HS-5 (cell line): Measurements from ENCODE around the gene TOGARAM1.
A peak's percentile ranks its signal among the peaks of the same experiment; 100 is the strongest.
"Not testable (repeated sequence)": the region's sequence is repeated elsewhere in the genome, so short reads cannot be mapped to it uniquely, and the experiment has no call there.

Source experiments
- DNase-seq: peaks from one replicate; pipeline ENCODE4 v3.0.0-alpha.2; 2012; ENCODE audit warnings: low read depth

TOGARAM1 gene

DNA sequence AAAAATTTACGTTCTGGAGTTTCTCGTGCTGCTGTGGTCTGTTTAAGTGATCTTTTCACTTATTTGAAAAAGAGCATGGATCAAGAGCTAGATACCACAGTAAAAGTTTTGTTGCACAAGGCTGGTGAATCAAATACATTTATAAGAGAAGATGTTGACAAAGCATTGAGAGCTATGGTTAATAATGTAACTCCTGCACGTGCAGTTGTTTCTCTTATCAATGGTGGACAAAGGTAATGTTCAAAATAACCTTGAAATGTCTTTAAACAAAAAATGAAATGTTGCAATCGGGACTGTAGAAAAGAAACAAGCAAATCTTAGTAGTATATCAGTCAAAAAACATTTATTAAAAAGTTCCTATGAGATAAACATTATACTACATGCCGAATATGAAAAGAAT, 82.6 kb downstream of the TOGARAM1 start:
- DNase-seq: no peak

DNA sequence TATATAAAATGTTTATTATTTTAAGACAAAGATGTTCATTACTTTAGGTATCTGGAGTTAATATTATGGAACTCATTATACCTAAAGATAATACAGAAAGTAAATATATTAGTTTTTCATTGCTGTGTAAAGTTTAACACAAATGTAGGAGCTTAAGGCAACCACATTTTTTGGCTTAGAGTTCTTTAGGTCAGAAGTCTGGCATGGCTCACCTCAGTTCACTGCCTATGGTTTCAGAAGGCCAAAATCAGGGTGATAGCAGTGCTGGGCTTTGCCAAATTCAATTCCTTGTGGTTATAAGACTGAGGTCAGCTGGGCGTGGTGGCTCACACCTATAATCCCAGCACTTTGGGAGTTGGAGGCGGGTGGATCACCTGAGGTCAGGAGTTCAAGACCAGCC, 86.4 kb downstream of the TOGARAM1 start:
- DNase-seq: no peak

DNA sequence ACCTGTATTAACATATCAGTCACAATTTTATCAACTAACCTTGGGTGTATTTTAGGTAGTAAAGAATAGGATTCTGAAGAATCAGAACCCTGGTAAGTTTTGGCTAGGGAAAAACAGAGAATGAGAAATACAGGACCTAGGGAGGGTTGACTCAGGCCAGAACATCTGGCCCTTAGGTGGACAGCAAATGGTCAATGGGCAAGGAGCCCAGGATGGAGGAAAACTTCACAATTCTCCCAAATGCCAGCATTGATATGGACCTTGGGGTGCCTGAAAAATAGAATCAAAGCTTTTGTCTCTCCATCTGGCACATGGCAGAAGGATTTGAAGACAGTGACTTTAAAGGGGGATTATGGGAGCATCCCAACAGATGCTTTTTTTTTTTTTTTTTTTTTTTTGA, 89.2 kb downstream of the TOGARAM1 start:
- no peak for DNase-seq

- no peak for DNase-seq
Measured at GRCh38 chr14:45051896-45052295, 89.9 kb downstream of the TOGARAM1 start.

- no peak for DNase-seq
Measured at GRCh38 chr14:45057349-45057748, 95.4 kb downstream of the TOGARAM1 start.

- DNase-seq: no peak
Measured at GRCh38 chr14:45057881-45058364, 95.9 kb downstream of the TOGARAM1 start.

GRCh38 chr14:45060551-45060950, 98.6 kb downstream of the TOGARAM1 start:
- DNase-seq: no peak

DNA sequence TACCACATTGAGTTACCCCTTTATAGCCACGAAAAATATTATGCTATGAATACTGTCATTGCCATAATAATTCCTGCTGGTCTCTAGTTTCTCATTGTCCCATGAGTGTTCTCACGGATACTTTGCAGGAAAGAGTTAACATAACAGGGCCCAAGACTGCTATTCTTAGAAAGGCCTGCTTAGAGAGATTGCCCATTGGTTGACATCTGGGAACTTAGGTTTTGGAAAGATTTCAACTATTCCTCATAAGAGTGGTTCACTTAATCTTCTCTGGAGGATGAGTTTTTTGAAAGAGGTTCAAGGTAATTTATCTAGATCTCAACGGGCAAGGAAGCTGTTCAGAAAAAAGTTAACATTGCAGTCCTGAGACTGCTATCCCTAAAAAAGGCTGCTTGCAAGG, 103.5 kb downstream of the TOGARAM1 start:
- DNase-seq: no peak

DNA sequence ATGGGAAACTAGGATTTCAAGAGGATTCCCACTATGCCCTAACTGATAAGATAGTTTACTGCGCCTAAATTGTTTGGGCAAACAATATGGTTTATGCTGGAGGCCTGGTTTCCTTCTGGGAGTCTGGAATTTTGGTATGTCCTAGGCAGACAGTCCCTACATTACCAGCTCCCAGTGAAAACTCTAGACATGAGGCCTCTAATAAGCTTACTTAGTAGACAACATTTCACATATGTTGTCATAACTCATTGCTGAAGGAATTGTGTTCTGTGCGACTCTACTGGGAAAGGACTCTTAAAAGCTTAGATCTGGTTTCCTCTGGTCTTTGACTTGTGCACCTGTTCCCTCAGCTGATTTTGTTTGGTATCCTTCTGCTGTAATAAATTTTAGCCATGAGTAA, 104.0 kb downstream of the TOGARAM1 start:
- DNase-seq: no peak

GRCh38 chr14:45066667-45067066, 104.7 kb downstream of the TOGARAM1 start:
- DNase-seq: no peak

DNA sequence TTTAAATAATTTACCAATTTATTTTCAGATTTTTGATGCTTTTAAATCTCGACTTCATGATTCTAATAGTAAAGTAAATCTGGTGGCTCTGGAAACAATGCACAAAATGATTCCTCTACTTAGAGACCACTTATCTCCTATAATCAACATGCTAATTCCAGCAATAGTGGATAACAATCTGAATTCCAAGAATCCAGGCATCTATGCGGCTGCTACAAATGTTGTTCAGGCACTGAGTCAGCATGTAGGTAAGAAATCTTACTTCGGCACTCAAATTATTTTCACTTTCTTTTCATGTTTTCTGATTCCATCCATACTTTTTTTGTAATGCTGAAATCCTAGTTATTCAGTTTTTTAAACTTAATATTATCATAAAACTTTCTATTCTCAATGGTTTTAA, 106.4 kb downstream of the TOGARAM1 start:
- DNase-seq: no peak

DNA sequence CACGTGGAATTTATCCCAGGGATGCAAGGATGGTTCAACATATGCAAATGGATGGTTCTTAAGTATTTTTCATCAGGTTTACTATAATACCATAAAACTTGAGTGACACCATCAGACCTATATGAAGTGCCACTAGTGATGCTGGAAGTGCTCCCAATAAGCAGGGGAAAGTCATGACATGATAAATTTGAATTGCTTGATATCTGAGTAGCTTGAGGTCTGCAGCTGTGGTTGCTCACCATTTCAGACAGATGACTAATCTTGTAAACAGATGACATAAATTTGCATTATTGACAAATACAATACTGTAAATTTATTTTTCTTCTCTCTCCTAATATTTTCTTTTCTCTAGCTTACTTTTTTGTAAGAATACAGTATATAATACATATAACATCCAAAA, 108.2 kb downstream of the TOGARAM1 start:
- DNase-seq: no peak

DNA sequence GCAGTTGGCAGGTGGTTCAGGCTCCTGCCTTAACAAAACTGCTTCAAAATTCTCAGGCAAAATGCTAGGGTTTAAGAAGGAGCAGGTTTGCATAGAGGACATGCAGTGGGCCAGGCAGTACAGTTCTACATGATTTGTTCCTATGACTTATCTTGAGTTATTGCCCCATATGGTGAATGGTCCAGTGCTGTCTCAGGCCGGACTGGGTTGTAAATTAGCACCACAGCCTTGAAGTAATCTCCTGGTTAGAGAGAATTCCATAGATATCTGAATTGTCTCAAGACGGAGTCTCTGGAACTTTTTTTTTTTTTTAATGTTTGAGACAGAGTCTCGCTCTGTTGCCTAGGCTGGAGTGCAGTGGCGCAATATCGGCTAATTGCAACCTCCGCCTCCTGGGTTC, 110.1 kb downstream of the TOGARAM1 start:
- DNase-seq: no peak

DNA sequence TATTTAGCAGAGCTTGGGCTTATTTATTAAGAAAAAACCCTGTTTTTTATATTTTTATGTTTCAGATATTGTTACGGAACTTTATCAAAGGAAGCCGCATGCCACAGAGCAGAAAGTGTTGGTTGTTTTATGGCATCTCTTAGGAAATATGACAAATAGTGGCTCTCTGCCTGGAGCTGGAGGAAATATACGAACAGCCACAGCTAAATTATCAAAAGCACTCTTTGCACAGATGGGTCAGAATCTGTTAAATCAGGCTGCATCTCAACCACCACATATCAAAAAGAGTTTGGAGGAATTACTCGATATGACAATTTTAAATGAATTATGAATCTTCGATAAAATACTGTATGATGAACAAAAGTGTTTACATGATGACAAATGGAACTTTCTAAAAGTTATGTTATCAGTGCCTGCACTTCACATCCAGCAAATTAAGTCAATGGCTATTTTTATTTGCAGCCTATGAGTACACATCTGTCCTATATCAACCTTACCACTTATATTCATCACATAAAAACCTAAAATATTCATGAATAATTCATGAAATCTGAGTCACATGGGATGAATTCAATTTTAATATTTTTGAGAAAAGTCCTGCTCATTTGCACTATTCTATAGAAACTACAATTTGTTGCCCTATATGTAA, 111.4 kb downstream of the TOGARAM1 start:
- DNase-seq: no peak

DNA sequence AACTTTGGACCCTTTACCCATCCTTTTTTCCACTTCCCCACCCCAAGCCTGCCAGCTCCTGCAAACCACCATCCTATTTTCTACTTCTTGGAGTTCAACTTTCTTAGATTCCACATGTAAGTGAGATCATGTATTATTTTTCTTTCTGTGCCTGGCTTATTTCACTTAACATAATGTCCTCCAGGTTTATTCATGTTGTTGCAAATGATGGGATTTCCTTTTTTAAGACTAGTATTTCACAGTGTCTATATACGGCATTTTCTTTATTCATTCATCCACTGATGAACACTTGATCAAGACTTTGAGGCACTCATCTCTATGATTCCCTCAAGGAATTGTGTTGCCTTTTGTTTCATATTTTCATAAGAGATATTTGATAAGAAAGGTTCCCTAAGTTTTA, 116.3 kb downstream of the TOGARAM1 start:
- DNase-seq: no peak

- not testable (repeated sequence) for DNase-seq
Measured at GRCh38 chr14:45080416-45080968, 118.5 kb downstream of the TOGARAM1 start.

DNA sequence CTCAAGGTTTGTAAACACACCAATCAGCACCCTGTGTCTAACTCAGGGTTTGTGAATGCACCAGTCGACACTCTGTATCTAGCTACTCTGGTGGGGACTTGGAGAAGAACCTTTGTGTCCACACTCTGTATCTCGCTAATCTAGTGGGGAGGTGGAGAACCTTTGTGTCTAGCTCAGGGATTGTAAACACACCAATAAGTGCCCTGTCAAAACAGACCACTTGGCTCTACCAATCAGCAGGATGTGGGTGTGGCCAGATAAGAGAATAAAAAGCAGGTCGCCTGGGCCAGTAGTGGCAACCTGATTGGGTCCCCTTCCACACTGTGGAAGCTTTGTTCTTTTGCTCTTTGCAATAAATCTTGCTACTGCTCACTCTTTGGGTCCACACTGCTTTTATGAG, 119.1 kb downstream of the TOGARAM1 start:
- DNase-seq: not testable (repeated sequence)

DNA sequence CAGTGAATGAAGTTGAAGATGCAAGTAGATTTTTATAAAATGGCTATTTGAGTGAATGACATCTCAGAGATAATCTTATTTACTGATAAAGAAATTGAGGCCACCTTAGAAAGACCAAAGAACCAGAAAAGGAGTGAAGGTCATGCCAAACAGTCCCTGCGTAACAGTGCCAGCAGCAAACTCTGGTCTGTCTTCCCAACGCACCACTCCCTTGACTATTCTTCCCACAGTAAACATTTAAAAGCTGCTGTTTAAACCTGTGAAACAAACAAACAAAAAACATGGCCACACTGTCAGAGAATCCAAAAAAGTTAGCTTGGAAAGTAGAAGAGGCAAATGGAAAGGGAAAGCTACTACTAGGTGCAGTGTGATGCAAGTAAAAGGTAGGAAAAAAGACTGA, 120.4 kb downstream of the TOGARAM1 start:
- no peak for DNase-seq

GRCh38 chr14:45083617-45083975, 121.6 kb downstream of the TOGARAM1 start:
- DNase-seq: no peak

GRCh38 chr14:45083976-45084722, 122.2 kb downstream of the TOGARAM1 start, which contains the start of gene PRPF39:
TSS of gene PRPF39 (plus strand) at chr14:45084116. CDS start at chr14:45095240, 11,124 bp downstream.
- DNase-seq: peak; percentile 70

- no peak for DNase-seq
Measured at GRCh38 chr14:45084946-45085346, 123.0 kb downstream of the TOGARAM1 start.

DNA sequence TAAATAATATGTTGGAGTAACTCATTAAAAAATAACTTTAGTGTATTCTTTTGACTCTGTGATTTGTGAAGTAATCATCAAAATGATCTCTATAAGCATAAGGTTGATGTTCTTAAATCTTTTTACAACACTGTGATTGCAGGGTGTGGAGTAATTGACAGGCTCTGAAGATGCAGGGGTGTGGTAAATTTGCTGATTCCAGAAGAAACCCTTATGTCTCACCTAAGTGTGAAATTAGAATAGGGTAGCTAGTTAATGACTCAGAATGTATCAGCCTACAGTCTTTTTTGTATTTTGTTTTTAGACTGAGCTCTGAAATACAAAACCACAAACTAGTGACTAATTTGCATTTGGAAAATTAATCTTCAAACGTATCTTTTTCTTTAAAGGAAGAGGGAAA, 127.8 kb downstream of the TOGARAM1 start:
- no peak for DNase-seq

DNA sequence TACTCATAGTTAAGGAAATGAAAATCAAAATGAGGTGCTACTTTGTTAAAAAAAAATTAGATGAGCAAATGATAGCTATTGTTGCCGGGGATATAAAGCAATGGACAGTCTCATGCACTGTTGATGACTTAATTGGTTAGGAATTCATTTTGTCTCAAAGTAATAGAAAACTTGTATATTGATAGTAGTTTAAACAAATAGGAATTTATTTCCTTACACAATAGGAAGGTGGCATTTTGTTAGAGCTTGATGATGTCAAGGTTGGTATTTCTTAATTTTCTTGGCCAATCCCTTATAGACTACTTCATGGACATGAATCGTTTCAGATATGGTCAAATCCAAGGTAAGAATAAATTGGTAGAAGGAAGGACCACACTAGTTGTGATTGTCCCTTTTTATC, 129.7 kb downstream of the TOGARAM1 start:
- DNase-seq: peak; percentile 52
